Measurements from ENCODE around the gene RAB40B.

RAB40B gene

DNA sequence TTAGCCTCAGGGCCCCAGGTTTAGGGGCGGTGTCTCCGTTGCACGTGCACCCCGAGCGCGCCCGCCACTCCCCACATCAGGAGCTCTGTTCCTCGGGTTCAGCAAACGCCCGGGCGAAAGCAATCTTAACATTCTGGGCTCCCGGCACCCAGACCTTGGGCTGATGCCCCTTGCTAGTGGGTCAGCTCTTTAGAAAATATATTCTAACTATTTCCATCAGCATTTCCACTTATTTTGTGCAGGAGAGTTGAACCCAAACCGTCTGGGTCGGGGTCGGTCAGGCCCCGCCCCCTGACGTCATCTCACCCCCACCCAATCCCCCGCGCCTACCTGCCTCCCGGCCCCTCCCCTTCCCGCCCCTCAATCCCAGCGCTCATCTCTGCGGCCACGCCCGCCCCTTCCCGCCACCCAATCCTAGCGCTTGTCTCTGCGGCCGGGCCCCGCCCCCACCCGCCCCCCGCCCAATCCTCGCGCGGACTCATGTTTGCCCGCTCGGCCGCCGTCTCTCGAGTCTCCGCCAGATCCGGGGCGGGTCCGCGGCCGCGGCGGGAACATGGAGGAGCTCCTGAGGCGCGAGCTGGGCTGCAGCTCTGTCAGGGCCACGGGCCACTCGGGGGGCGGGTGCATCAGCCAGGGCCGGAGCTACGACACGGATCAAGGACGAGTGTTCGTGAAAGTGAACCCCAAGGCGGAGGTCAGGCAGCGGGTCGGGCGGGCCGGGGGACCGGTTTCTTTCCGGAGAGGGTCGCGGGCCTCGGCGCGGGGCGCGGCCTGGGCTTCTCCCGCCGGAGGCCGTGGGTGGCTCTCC lies 17.9 kb upstream of the RAB40B start, which contains the start of gene FN3KRP:
Gene FN3KRP (plus strand): TSS at position 504 of the 808 bp plus-strand sequence. CDS start 50 bp downstream, at position 554.
- peak; percentile 39 to 97 (median 87) for DNase-seq

DNA sequence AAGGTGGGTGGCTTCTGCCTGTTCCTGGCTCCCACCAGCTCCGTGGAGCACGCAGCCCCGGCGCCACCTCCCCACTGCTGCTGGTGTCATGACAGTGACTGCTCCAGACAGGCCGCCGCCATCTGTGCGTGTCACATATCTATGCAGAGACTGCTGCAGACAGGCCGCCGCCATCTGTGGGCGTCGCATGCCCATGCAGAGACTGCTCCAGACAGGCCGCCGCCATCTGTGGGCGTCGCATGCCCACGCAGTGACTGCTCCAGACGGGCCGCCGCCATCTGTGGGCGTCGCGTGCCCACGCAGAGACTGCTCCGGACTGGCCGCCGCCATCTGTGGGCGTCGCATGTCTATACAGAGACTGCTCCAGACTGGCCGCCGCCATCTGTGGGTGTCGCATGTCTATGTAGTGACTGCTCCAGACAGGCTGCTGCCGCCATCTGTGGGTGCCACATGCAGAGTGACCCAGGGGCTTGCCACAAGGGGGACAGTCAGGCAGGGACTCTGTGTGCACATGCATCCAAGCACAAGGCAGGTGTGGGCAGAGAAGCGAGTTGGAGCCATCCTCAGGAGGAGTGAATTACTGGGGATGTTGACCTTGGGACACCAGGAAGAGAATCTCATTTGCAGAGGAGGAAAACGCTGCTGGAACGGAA lies 14.7 kb upstream of the RAB40B start:
- DNase-seq = no peak

DNA sequence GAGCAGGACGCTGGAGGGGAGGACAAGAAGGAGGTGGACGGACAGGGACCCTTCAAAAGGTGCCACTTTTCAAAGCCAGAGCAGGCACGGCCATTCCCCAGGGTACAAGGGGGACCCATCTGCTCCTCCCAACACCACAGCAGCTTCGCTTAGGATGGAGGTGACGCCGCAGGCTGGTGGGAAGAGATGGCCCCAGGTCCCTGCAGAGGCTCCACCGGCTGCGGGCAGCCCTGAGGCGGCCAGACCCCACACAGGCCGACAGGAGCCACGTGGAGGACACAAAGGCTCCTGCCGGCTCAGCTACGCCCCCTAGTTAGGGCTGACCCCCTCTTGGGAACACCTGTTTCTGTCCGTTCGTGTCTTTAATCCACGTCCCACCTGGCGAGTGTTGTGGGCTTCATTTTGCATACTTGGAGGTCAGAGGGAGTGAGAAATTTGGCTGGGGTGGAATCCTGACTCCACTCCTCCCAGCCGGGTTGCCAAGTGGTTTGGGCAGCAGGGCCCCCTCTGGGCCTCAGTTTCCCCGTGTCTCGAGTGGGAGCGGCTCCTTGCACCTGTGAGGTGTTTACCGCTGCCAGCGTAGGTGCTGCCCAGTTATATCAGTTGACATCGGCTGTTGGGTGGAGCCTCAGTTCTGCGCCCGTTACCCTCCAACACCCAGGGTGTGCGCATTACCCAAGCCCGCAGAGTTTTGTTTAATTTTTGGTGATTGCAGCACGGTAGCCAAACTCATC lies 12.2 kb upstream of the RAB40B start:
- no peak for DNase-seq

DNA sequence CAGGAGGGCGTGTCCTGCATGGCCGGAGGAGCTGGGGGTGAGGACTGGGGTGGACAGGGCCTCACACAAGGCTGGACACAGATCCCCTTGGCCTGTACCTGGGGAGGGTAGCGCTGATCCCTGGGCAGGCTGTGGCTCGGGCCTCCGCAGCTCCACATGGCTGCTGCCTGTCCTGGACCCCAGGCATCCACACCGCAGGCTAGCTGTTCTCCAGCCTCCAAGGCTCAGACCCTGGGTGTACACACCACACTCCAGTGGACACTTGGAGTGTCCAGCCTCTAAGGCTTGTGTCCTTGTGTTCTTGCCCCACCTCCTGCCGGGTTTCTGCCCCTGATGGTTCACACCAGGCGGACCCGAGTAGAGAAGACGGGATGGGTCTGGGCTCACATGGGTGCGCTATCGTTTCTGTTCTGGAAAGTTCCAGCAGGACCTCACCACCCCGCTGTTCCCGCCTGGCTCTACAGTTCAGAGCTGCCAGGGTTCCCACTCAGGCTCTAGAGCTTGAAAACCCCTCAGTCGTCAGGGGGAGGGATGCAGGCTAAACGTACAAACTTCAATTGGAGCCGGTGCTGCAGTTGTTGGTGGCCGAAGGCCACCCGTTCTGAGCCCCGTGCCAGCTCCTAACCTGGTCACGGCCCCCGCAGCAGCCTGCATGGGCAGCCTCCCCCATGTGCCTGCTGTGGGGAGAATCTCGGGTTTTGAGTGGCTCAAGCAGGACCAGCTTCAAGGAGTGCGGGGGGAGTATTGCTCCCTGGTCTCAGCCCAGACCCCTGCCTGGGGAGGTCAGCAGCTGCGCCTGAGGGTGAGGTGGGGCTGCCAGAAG lies 11.4 kb upstream of the RAB40B start:
- DNase-seq = no peak

DNA sequence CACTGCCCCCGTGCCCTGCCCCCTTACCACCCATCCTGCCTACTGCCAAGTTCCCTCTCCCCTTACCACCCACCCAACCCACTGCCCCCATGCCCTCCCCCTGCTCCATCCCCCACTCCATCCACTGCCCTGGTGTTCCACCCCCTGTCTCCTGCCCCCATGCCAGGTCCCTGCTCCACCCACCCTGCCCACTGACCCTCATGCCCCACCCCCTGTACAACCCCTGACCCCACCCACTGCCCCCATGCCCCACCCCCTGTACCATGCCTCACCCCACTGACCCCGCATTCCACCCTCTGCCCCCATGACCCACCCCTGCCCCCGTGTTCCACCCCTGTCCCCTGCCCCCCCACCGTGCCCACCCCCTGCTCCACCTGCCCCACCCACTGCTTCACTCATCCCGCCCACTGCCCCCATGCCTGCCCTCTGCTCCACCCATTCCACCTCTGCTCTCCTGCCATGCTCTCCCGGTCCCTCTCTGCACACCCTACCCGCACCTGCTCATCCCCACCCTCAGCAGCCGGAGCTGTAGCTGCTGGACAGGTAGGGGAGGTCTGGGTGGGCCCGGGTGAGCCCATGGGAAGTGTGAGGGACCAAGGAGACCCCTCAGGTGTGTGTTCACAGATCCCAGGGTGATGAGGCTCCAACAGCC lies 10.7 kb upstream of the RAB40B start:
- DNase-seq = no peak

DNA sequence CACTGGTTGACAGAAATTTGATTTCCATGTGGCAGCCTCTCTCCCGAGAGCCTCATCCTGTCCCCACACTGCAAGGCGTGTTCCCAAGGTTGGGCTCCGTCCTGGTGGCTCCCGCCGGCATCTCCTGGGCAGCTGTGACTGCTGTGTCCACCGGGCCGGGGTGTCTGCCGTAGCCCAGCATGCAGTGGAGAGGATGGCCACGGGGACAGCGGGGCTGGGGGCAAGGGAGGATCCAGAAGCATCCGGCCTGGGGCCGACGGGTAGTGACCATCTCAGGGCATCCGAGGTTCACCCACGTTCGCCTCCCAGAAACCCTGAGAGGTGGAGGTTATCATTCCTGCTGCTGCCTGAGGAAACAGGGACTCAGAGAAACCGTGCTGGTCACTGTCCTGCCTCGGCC lies 7.3 kb upstream of the RAB40B start:
- no peak for DNase-seq

DNA sequence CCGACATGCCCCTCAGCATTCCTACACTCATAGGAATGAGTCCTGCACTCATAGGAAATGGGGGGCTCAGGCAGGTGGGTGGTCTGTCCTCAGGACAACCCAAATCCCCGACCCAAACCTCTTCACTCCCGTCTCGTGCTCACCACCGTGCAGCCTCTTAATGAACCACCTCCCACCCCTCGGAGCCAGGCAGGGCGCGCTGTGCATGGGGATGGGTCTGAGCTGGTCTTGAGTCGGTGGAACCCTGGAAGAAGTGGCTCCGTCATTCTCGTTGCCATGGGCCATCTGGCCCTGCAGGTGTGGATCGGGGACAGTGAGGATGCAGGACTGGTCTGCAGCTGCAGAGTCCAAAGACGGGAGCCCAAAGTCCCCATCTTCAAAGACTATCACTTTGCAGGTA lies 6.4 kb upstream of the RAB40B start:
- DNase-seq = no peak

DNA sequence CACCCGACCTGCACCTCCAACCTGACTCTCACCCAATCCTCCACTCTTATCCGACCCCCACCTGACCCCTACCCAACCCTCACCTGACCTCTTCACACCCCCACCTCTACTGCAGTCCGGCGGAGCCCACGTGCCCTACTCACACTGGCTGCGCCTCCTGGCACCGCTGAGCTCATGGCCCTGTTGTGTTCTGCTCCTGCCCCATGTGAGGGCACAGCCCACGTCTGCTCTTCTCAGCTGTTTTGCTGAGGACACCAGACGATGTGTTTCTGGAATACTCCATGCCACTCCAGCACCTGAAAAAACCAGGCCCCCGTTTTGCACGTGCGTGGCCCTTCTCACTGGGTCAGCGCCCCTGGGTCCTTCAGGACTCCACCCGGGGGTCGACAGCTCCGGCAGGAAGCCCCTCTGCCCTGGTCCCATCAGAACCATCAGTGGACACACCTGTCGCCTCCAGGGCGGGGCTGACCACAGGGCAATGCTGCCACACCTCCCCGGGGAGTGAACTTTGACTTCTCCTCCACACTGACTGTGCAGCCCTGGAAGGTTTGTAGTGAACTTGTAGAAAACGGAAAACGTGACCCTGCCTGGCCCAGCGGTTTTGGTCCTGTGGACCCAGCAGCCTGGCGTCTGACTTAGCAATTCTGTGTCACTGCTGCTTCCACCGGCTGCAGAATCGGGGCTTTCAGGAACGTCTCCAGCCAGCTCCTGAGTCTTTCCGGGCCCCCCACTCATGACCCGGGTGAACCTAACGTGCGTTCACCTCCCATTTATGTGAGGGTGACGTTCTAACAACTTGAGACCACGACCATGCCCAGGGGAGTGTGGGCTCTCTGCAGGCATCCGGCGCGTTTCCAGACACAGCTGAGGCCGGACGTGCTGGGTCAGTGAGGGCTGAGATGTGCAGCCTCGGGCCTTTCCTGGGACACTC lies 5.7 kb upstream of the RAB40B start:
- no peak for DNase-seq

DNA sequence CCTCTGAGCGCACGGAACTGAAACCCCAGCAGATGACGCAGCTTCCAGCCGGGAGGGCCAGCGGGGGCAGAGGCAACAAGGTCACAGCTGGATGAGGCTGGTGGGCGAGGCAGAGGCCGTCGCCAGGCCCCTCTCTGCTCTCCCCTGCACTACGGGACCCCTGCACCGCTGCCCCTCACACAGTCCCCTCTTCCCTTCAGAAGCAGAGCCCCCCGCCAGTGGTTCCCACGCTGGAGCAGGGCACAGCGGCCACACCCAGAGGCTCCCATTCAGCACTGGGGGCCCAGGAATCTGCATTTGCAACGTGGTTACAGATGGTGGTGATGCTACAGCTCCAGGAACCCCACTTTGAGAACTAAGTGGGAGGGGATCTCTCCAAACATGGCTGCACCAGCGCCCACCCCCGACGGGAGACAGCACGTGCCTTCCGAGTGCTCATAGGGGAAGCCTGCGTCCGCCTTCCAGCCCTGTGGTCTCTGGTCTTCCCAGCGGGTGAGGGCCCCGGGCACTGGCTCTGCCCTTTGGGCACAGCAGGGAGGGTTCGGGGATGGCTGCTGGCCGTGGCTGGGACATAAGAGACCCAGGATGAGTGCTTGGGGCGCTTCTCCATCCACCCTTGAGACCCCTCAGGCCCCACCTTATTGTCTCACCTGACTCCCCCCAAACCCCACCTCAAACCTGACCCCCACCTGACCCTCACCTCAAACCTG lies 4.7 kb upstream of the RAB40B start:
- no peak for DNase-seq

DNA sequence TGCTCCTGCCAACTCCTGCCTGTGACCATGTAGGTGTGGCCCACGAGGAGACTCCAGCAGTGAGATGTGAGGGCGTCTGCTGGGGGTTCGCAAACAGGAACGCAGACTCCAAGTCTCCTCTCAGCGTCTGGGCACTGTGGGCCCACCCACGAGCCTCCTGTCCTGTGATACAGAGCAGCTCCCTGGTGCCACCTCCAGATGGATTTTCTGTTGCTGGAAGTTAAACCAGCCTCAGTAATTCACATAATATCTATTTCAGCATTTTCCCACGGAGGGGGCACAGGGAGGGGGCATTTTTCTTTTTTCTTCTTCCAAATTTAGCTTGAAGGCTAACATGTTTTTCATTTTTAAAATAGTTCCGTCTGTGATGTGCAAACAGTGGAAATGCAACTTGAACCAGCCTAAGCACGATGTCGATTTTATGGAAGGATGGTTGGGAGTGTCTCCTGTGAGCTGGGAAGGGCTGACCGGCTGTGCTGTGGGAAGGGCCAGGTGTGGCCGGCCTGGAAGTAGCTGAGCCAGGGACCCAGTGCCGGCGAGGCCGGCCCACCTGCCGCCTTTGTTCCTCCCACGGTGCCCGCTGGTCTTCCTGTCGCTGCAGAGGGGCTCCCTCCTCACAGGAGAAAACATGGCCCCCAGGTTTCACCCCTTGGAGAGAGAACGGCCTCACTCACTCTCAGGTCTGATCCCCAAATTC lies 3.9 kb upstream of the RAB40B start:
- DNase-seq = peak in 2 of 51 donors; percentile 11 to 63

DNA sequence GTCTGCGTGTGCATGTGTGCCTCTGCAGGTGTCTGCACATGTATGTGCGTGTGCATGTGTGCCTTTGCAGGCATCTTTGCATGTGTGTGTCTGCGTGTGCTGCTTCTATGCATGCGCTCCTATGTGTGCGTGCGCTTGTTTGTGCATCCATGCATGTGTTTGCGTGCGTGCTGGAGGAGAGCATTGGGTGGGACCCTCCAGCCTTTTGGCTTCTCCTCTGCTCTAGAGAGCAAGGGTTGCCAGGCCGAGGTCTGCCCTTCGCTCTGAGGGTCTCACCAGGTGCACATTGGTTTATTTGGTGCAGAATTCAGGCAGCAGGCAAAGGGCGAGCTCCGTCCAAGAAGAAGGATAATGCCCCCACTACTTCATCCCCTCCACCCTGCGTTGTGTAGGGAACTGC lies 1.1 kb upstream of the RAB40B start:
- DNase-seq = no peak

DNA sequence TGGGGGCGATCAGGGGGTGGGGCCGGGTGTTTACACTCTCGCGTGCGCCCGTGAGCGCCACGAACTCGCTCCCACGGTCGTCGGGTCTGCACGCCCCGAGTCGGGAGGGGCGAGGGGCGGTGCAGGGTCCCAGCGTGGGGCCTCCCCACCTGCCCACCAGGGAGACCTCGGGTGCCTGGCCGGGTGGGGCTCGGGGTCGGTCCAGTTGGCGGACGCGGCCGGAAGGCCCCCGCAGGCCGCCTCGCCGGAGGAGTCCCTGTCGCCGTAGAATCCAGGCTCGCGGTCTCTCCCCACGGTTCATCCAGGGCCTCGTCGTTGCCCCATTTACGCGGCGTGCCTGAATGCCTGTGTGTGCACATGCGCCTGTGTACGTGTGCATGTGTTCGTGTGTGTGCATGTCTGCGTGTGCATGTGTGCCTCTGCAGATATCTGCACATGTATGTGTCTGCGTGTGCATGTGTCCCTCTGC lies 510 bp upstream of the RAB40B start:
- no peak for DNase-seq

DNA sequence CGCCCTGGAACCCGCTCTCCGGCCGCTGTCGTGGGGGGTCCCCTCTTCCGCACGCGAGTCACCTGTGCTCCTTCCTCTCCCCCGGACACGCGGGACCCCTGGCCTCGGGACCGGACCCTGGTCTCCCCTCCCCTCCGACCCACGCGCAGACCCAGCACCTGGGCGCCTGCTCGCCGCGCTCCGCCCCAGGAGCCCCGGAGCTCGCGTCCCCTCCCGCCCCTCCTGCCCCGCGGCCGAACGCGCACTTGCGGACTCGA lies 762 bp downstream of the RAB40B start:
- no peak for DNase-seq

DNA sequence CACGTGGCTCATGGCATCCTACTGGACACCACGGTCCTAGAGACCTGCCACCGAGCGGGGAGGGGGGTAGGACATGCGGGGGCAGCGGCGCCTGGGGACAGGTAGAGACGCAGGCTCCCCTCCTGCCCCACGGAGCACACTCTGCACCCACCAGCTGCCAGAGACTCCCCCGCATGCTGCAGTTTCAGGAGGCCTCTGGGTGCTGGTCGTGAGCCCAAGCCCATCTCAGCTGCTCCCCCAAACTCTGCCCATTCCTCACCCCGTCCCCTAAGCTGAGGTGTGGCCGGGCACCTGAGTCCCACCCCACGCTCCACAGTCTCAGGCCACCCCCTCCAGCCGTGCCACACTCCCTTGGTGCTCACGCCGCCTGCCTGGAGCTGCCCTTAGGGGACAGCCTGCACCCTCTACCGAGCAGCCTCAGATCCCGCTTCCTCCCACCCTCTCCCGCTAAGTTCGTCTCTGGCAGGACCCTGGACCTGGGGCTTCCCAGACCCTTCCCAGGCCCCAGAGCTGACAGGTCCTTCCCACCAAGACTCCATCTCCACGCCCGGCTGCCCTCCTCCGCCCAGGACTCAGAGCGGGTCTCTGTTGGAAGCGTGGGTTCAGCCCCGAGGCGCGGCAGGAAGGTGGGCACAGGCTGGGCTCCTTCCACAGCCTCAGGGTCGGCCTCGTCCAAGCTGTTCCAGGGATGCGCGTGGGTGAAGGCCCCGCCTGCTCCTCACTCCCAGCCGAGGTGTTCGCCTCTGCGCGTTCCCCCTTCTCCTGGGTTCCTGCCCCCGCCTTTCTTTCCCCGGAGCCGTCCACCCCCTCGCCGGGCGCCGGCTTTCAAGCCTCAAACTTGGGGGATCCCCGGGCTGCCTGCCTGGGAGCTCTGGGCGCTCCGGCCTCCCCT lies 1.3 kb downstream of the RAB40B start:
- peak in 7 of 51 donors; percentile 19 to 60 (median 39) for DNase-seq

DNA sequence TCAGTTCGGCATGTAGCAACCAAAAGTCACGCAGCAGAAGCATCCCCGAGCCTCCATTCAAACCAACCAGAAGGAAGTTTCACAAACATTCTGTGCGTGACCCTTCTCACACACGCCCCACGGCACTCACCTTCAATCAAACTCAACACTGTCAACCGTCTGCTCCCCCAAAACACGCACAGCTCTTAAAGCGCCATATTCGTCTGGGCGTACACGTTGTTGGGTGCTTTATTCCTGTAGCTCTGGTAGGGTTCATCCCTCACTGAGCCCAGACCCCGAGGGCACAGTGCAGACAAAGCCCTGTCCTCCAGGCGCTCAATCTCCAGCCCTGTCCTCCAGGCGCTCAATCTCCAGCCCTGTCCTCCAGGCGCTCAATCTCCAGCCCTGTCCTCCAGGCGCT lies 2.2 kb downstream of the RAB40B start:
- DNase-seq = no peak

DNA sequence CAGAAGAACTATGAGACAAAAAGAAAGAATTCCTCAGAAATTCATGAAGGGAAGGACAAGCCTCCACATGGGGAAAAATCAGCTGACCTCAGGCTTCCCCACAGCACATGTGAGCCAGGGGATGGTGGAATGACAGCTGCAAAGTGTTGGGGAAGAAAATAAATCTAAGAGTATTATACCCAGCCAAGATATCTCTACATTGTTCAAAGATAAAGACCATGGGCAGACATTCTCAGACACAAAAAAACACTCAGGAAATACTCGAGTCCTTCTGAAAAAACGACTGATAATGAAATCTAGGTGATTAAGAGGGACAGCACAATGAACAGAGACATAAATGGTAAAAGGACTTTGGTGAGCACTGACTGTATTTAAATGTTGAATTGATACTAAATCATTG lies 3.9 kb downstream of the RAB40B start:
- no peak for DNase-seq

DNA sequence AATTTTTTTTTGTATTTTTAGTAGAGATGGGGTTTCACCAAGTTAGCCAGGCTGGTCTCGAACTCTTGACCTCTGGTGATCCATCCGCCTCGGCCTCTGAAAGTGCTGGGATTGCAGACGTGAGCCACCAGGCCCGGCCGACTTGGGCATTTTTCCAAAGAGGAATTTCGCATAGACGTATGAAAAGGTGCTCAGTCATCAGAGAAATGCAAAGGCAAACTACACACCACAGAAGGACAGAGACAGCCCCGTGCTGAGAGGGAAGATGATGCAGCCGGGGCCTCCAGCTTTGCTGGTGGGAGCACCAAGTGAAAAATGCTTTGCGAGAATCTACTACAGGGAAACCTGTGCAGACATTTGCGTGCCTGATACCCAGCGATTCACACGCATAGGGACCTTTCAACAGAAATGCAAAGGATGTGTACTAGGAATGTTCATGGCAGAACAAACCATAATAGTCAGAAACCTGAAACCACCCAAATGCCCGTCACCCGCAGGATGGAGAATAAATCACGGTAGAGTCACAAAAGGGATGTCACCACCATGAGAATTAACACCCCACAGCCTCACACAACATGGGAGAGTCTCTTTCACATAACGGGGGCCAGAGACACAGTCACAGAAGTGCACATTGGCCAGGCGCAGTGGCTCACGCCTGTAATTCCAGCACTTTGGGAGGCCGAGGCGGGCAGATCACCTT lies 5.2 kb downstream of the RAB40B start:
- DNase-seq = no peak
